Gastroesophageal sphincter (tissue), 3 donors: ENCODE results near the gene TFB1M.

ENCODE experiments used
- CTCF ChIP-seq, 4 experiments: fragments of 200-600 bp in 2 of 4; fragments of 450-650 bp in 2 of 4; sonication (generic) in 1 of 4; IDR thresholded peaks; one replicate each; pipeline ENCODE4 v1.5.1; 2017 to 2019; ENCODE audit warnings: antibody characterized with exemption in 4 of 4, mild to moderate bottlenecking in 2 of 4, moderate library complexity in 2 of 4
- EP300 ChIP-seq: sonication (generic); formaldehyde crosslinking; IDR thresholded peaks from one replicate; pipeline ENCODE4 v1.6.1; 2017; ENCODE audit warnings: antibody characterized with exemption, mild to moderate bottlenecking
- POLR2A ChIP-seq, 2 donors: fragments of 450-650 bp; IDR thresholded peaks; one replicate each; pipeline ENCODE4 v1.6.1; 2017; ENCODE audit warnings: antibody characterized with exemption in 2 of 2, mild to moderate bottlenecking in 2 of 2, moderate library complexity in 1 of 2
- POLR2AphosphoS5 ChIP-seq: sonication (generic); formaldehyde crosslinking; IDR thresholded peaks from one replicate; pipeline ENCODE4 v1.6.1; 2017; ENCODE audit warnings: antibody characterized with exemption

GRCh38 chr6:155306958-155307357 is 7.3 kb downstream of the TFB1M start:
- TF ChIP-seq CTCF (IDR thresholded peaks at IDR 0.05), result no peak
- TF ChIP-seq POLR2A (IDR thresholded peaks at IDR 0.05), result no peak
- TF ChIP-seq EP300, result no peak
- TF ChIP-seq POLR2AphosphoS5, result no peak
